SKM-1 (cell line): Measurements from ENCODE around the gene PARD3.
A peak's percentile ranks its signal among the peaks of the same experiment; 100 is the strongest.
"Not testable (repeated sequence)": the region's sequence is repeated elsewhere in the genome, so short reads cannot be mapped to it uniquely, and the experiment has no call there.

ENCODE experiments used
- DNase-seq: peaks from one replicate; lab custom pipeline; 2025; ENCODE audit not compliant: unreplicated experiment; lab: John Stamatoyannopoulos, UW

Gene PARD3

GRCh38 chr10:34405611-34406462 lies 409.3 kb downstream of the PARD3 start:
- no peak for DNase-seq

GRCh38 chr10:34403512-34403911 lies 411.6 kb downstream of the PARD3 start:
- no peak for DNase-seq

- DNase-seq, result no peak
These were observed 415.0 kb downstream of the PARD3 start for GRCh38 chr10:34400075-34400474.

- no peak for DNase-seq
These were observed 416.1 kb downstream of the PARD3 start for GRCh38 chr10:34399013-34399412.

- DNase-seq, result no peak
These were observed 417.8 kb downstream of the PARD3 start for GRCh38 chr10:34397324-34397723.

- DNase-seq, result peak; percentile 59
These were observed 418.4 kb downstream of the PARD3 start for GRCh38 chr10:34396663-34397062.

GRCh38 chr10:34392641-34393170 lies 422.4 kb downstream of the PARD3 start:
- no peak for DNase-seq

GRCh38 chr10:34391168-34391567 lies 423.9 kb downstream of the PARD3 start:
- DNase-seq, result not testable (repeated sequence)

- DNase-seq, result no peak
These were observed 425.3 kb downstream of the PARD3 start for GRCh38 chr10:34389801-34390200.

- no peak for DNase-seq
These were observed 428.2 kb downstream of the PARD3 start for GRCh38 chr10:34386921-34387320.

- no peak for DNase-seq
These were observed 430.7 kb downstream of the PARD3 start for GRCh38 chr10:34384372-34384771.

- no peak for DNase-seq
These were observed 432.5 kb downstream of the PARD3 start for GRCh38 chr10:34382626-34383025.

GRCh38 chr10:34380856-34381255 lies 434.2 kb downstream of the PARD3 start:
- no peak for DNase-seq

- DNase-seq, result no peak
These were observed 436.8 kb downstream of the PARD3 start for GRCh38 chr10:34378297-34378696.

- DNase-seq, result no peak
These were observed 437.3 kb downstream of the PARD3 start for GRCh38 chr10:34377833-34378232.

GRCh38 chr10:34374356-34375045 lies 440.6 kb downstream of the PARD3 start:
- no peak for DNase-seq

GRCh38 chr10:34373211-34373610 lies 441.9 kb downstream of the PARD3 start:
- no peak for DNase-seq

- DNase-seq, result no peak
These were observed 442.6 kb downstream of the PARD3 start for GRCh38 chr10:34372509-34372908.

- DNase-seq, result no peak
These were observed 445.0 kb downstream of the PARD3 start for GRCh38 chr10:34370126-34370525.

GRCh38 chr10:34369120-34369519 lies 446.0 kb downstream of the PARD3 start:
- no peak for DNase-seq

GRCh38 chr10:34364253-34365037 lies 450.7 kb downstream of the PARD3 start:
- no peak for DNase-seq
